Measurements from ENCODE around the gene FRMD5.
A peak's percentile ranks its signal among the peaks of the same experiment; 100 is the strongest.
"Not testable (repeated sequence)": the region's sequence is repeated elsewhere in the genome, so short reads cannot be mapped to it uniquely, and the experiment has no call there.

The FRMD5 gene

GRCh38 chr15:43828061-43828657 lies 366.9 kb downstream of the FRMD5 start:
- no peak for DNase-seq

GRCh38 chr15:43826508-43827341 lies 368.3 kb downstream of the FRMD5 start, which contains the start of gene WDR76:
Gene WDR76, plus strand, starts transcription at chr15:43827002. Its CDS starts 31 bp downstream, at chr15:43827033.
- peak; percentile 19 to 46 (median 44) for DNase-seq

GRCh38 chr15:43826029-43826507 lies 369.0 kb downstream of the FRMD5 start:
- DNase-seq: no peak

GRCh38 chr15:43825305-43825704 lies 369.8 kb downstream of the FRMD5 start:
- not testable (repeated sequence) for DNase-seq

- DNase-seq: peak; percentile 68 to 80 (median 74)
Observed at GRCh38 chr15:43824302-43825246, 370.5 kb downstream of the FRMD5 start, which contains the start of gene MFAP1. Gene MFAP1, minus strand, starts transcription at chr15:43824690. Its CDS starts 121 bp downstream, at chr15:43824569.

GRCh38 chr15:43821505-43821904 lies 373.6 kb downstream of the FRMD5 start:
- DNase-seq: no peak
